ENCODE results near the gene XYLT2.
"Not testable (repeated sequence)": the region's sequence is repeated elsewhere in the genome, so short reads cannot be mapped to it uniquely, and the experiment has no call there.

Gene XYLT2

DNA sequence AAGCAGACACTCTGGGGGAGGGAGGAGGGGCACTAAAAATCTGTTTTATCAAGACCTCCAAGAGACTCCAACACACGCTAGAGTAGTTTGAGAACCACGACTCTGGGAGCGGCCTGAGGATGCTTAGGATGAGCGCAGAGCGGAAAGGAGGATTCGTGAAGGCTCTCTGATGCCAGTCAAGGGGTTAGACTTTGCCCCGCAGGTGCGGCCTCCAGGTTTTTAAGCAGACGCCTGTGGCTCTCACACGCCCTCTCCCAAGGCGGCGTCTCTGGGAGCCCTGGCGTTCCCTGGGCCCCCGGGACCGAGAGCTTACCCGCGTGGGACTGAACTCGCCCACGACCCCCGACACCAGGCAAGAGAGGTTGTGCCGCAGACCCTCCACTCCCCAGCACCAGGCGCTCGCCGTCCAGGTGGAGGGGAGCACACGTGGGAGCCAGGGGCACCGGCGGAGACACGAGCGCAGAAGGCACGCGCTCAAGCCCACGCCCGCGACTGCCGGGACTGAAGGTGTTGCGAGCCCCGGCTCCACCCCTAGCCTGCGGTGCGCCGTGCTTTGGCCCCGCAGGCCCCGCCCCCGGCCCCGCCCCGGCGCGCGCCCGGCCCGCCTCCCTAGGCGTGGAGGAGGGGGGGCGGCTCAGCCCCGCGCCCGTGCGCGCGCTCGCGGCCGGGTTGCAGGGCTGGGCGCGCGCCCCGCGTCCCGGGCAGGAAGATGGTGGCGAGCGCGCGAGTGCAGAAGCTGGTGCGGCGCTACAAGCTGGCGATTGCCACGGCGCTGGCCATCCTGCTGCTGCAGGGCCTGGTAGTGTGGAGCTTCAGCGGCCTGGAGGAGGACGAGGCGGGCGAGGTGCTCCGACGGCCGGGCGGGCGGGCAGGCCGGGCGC is at the start of gene XYLT2:
Gene XYLT2, plus strand, starts transcription at position 695 of the 881 bp plus-strand sequence. Its CDS starts 15 bp downstream, at position 710.
- peak; percentile 61 to 91 for DNase-seq (ENCODE audit: extremely low read depth in 1 of 2, low read depth in 1 of 2)

DNA sequence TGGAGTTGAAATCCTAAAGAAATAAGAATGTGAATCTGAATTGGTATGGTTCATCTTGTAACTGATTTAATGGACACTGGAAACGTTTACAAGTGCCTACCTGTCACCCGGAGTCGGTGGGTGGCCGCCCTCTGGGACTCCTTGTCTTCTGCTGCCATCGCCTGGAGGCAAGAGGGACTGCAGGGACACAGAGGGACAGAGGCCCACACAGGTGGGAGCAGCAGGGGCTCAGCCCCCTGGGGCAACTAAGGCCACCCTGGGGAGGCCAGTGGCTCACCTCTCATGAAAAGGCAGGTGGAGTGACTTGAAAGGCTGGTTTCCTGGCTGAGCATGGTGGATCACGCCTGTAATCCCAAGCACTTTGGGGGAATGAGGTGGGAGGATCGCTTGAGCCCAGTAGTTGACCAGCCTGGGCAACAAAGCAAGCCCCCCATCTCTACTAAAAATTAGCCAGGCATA is 48.5 kb upstream of the XYLT2 start:
- peak; percentile 57 to 66 for DNase-seq (ENCODE audit: extremely low read depth in 1 of 2, low read depth in 1 of 2)

DNA sequence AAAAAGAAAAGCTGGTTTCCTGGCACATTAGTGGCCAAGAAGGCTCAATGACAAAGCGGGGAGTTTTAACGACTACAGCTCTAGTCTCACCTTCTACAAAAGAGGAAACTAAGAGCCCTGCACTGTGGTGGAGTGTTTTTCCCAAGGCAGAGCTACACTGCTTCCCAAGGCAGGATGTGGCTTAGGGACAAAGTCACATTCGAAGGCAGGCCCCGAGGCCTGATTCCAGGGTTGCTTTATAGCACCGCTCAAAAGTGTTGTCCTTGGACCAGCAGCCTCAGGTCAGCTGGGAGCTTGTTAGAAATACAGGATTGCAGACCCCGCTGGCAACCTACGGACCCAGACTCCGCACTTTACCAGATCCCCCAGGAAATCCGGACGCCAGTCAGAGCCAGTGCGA is 47.9 kb upstream of the XYLT2 start:
- no peak for DNase-seq (ENCODE audit: extremely low read depth in 1 of 2, low read depth in 1 of 2)

- no peak for DNase-seq (ENCODE audit: extremely low read depth in 1 of 2, low read depth in 1 of 2)
These were observed 46.1 kb upstream of the XYLT2 start for GRCh38 chr17:50299776-50300175.

DNA sequence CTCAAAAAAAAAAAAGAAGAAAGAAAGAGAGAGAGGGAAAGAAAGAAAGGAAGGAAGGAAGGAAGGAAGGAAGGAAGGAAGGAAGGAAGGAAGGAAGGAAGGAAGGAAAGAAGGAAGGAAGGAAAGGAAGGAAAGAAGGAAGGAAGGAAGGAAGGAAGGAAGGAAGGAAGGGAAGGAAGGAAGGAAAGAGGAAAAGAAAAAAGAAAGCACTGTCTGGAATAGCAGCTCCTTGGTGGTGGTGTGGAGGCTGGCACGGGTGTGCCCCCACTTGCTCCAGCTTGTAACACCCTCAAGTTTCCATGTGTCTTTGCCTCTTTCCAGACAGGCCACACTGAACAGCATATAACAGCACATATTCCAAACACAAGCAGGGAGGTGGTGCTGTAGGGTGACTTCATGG is 45.1 kb upstream of the XYLT2 start:
- DNase-seq (ENCODE audit: extremely low read depth in 1 of 2, low read depth in 1 of 2), result not testable (repeated sequence)

DNA sequence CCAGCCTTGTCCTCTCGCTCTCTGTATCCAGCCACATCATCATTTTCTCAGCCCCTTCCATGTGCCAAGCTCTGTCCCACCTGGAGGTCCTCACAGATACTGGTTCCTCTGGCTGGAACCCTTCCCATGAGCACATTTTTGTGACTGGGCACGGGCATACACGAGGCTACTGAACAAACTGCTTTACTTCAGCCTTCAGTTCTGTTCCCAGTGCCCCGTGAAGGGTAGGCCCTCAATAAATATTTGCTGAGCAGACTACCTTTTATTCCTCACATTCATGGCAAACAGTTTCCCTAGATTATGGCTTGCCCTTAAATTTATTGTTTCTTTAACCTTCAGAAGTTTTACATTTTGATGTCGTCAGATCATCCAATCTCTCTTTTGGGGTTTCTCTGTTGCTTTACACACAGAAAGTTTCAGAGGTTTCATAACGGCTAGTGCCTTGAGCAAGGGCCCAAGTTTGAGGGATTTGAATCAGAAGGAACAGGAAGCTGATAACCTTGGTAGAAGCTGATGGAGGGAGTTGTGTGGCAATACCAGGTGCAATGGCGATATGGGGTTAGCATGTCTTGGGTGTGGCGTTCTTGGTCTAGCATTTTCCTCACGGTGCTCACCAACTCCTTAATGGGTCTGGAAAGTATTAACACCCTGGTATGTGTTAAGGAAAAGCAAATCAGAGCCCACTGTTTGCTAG is 43.9 kb upstream of the XYLT2 start:
- DNase-seq (ENCODE audit: extremely low read depth in 1 of 2, low read depth in 1 of 2), result no peak

DNA sequence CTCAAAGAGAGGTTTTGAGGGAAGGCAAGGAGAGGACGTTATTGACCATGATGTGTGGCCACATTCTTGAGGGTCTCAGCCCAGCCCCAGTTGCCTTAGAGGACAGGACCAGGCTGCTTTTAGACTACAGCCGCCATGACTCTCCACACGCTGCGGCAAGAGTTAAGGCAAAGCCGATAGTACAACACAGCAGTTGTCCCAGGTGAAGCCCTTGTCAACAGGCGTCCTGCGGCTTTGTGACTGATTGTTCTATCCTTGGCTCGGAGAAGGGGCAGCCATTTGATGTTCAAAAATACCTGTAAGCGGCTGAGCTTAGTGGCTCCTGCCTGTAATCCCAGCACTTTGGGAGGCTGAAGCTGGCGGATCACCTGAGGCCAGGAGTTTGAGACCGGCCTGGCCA is 42.9 kb upstream of the XYLT2 start:
- DNase-seq (ENCODE audit: extremely low read depth in 1 of 2, low read depth in 1 of 2), result no peak

- DNase-seq (ENCODE audit: extremely low read depth in 1 of 2, low read depth in 1 of 2), result no peak
These were observed 42.3 kb upstream of the XYLT2 start for GRCh38 chr17:50303596-50303995.

DNA sequence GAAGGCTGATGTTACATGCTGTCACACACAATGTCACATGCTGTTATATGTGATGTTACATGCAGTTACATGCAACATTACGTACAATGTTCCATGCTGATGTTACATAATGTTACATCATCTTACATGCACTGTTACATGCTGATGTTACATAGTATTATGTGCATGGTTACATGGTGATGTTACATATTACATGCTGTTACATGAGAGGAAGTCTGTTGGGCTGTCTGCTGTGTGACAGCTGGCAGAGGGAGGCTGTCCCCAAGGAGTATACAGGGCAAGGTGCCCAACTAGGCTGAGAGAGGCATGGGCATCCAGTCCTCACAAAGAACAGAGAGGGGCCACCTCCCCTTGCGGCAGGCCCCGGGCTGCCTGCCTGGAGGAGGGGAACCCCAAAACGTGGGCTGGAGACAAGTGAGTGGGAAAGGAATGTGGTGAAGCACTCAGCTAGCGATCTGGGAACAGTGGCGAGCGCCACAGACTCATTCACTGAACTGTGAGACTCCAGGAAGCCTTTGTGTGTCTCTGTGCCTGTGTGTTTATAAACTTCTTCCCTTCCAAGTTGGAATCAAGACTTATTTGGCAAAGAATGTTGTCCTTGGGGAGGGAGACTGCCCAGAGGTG is 41.0 kb upstream of the XYLT2 start:
- DNase-seq (ENCODE audit: extremely low read depth in 1 of 2, low read depth in 1 of 2), result no peak

DNA sequence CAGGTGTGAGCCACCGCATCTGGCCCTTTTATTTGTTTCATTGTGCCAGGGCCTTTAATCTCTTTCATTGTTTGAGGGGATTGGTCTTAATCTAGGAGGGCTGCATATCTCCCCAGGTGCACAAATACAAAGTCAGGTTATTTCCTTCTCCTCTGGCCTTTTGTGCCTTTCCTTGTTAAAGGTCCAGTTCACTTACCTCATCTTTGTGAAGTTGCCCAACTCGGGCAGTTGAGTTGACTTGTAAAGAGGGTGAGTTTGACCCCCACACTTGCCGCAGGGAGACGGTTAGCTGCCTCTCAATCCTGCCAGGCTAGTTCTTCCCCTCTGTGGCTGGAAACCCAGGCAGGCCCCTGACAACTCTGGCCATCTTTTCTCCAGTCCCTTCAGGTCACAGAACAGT is 38.3 kb upstream of the XYLT2 start:
- no peak for DNase-seq (ENCODE audit: extremely low read depth in 1 of 2, low read depth in 1 of 2)

DNA sequence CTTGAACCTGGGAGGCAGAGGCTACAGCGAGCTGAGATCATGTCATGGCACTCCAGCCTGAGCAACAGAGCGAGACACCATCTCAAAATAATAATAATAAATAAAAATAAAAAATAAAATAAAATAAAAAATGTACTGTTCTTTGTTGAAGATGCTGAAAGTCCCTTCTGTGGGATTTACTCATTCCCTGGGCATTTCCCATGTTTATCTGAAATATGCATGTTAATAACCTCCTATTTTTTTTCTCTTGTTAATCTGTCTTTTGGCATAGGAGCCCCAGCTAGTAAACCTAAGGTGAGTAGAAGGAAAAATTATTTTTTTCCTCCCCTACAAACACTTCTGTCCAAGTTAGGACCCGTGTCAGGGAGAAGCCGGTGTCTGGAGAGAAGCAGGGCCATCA is 37.3 kb upstream of the XYLT2 start:
- no peak for DNase-seq (ENCODE audit: extremely low read depth in 1 of 2, low read depth in 1 of 2)

GRCh38 chr17:50310455-50311111 is 35.3 kb upstream of the XYLT2 start:
- no peak for DNase-seq (ENCODE audit: extremely low read depth in 1 of 2, low read depth in 1 of 2)

DNA sequence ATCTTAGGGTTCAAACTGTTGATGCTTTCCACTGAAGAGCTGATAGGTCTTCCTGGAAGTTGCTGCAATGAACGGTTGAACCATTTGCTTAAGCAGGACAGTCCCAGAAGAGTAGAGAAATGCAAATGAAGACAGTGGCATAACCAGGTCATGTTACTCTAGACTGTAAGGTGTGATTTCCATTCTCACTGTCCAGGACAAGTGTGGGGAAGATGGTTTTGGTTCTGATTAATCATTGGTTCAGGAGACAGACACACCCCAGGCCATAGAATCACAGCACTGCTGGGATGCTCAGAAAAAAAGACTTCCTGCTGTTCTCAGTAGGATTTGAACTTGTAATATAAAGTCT is 34.8 kb upstream of the XYLT2 start:
- DNase-seq (ENCODE audit: extremely low read depth in 1 of 2, low read depth in 1 of 2), result no peak

DNA sequence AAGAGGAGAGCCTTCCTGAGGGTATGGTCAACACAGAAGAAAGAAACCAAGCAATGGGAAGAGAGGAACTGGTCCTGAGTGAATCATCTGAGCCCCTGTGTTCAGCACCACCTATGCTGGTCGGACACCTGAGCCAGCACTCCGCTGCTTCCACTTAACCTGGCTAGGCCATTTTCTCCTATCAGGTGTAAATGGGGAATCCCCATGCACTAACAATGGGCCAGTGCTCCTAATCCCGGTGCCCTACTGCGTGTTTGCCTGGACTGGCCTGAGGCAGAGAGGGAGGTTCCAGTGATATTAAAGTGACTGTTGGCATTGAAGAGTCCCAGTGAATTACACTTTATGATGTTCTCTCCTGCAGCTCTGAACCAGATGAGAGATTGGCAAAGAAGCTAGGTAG is 34.4 kb upstream of the XYLT2 start:
- no peak for DNase-seq (ENCODE audit: extremely low read depth in 1 of 2, low read depth in 1 of 2)

DNA sequence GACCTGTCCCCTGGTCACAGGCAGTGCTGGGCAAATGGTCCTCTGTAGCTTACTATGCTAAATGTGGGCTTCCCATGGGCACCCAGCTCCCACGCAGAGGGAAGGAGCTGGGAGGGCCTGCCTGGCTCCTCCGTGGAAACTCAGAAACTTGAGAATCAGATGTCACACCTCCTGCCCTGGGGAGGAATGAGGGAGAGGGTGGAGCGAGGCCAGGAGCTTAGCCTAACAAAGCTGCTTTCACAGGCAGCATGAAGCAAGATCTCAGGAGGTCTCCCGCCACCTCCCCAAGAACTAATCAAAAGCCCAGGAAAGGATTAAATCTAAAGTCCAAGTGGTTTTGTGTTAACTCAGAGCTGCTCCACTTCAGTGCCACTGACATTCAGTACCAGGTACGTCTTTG is 33.6 kb upstream of the XYLT2 start:
- DNase-seq (ENCODE audit: extremely low read depth in 1 of 2, low read depth in 1 of 2), result no peak

GRCh38 chr17:50314456-50315011 is 31.4 kb upstream of the XYLT2 start:
- no peak for DNase-seq (ENCODE audit: extremely low read depth in 1 of 2, low read depth in 1 of 2)

DNA sequence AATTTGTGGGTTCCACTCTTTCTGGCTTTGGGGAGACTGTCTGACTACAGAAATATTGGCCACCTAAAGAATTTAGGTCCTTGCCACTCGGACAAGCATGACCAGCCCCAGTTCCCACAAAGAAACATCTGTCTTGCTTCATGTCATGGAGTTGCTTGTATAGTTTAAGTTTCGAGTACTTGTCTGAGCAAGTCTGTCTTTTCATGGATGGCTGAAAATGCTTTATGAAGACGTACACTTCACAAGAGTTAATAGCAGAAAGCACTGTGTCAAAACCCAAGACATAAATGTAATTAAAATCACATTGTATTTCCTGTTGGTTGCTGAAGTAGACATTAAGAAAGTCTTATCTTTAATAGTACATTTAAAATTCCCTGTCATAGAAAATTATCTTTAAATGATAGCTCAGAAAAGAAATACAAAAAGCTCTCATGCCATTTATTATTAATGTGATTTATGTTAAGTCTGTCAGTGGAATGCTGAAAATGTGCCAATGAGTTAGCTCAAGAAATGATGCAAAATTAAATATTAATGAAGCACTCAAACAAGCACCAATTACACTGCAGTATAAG is 29.8 kb upstream of the XYLT2 start:
- DNase-seq (ENCODE audit: extremely low read depth in 1 of 2, low read depth in 1 of 2), result no peak

DNA sequence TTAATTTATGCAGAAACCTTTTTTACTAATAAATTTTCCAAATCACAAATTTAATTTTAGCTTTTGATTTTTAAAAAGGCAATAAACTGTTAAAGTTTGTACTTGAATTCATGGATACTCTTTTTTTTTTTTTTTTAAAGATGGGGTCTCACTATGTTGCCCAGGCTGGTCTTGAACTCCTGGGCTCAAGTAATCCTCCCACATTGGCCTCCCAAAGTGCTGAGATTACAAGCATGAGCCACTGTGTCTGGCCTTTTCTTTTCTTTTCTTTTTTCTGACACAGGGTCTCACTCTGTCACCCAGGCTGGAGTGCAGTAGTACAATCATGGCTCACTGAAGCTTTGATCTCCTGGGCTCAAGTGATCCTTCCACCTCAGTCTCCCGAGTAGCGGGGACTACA is 29.3 kb upstream of the XYLT2 start:
- not testable (repeated sequence) for DNase-seq (ENCODE audit: extremely low read depth in 1 of 2, low read depth in 1 of 2)

GRCh38 chr17:50317121-50317520 is 28.8 kb upstream of the XYLT2 start:
- DNase-seq (ENCODE audit: extremely low read depth in 1 of 2, low read depth in 1 of 2), result no peak

DNA sequence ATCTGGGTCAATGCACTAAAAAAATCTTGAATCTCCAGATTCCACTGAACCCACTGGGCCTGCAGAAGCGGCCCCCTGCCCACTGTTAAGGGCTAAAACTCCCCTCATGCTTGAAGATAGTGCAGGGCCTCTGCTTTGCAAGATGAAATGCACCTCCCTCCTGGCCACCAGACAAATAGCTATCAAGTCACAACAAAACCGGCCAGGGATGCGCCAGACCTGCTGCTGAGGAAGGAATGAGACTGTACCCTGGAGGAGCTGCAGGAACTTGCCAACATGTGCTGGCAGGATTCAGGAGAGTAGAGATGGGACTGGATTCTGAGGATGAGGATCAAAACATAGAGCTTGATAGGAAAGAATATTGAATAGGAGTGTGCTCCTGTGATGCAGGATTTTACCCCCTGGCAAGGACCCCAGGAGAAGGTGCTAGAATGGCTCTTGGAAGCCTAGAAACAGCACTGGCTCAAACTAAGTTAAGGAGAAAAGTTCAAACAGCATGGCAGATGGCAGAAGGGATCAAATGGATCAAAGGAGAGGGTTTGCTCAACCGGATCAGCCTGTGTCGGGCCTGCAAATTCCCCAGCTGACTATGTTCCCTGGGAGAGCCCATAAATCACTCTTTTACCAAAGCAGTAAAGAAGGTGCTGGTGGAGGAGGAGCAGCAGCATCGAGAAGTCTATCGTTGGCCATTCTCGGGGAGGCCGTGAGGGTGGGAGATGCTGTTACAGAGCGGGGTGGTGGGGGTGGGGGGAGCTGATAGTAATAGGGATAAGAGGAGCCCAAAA is 27.2 kb upstream of the XYLT2 start:
- no peak for DNase-seq (ENCODE audit: extremely low read depth in 1 of 2, low read depth in 1 of 2)

Data from activated CD8-positive, alpha-beta memory T cell treated with anti-CD3 and anti-CD28 coated beads for 1 hour (primary cell).